CD4-positive, alpha-beta T cell (primary cell): ENCODE data around the gene PTPN9. TPM values are rescaled to one million over a fixed set of nuclear protein-coding genes. Genes with fewer than 3 reads are reported as not detected.

Experiments used
- ATAC-seq: fragments of 200-7000 bp; cut with Tn5 transposase; one replicate; pipeline ENCODE4 v1.10.0; 2022; ENCODE audit warnings: mild to moderate bottlenecking; ENCODE audit not compliant: poor library complexity
- CTCF ChIA-PET: fragments of 350-600 bp; sonication (Branson Sonifier 250); formaldehyde crosslinking; loops from one replicate; lab custom pipeline; 2021; ENCODE audit warnings: antibody characterized with exemption, inconsistent platforms; lab: Charles Lee
- POLR2A ChIA-PET: fragments of 350-600 bp; sonication (Branson Sonifier 250); formaldehyde crosslinking; loops from one replicate; lab custom pipeline; 2021; ENCODE audit warnings: antibody characterized with exemption, inconsistent platforms; lab: Charles Lee
- DNase-seq, 14 experiments: peaks; one replicate each; pipeline ENCODE4 v3.0.0-alpha.2; 2013 to 2020; ENCODE audit warnings: mixed read lengths in 2 of 14
- H3K27ac ChIP-seq, 2 donors: one replicate each; pipeline versions ENCODE4 v1.5.1 to v1.7.0; 2013; ENCODE audit warnings: low read length in 2 of 2, low read depth in 1 of 2, mild to moderate bottlenecking in 1 of 2
- H3K27me3 ChIP-seq, 2 experiments: 1 replicate in 1 of 2; 2 replicates in 1 of 2; pipeline versions ENCODE4 v1.6.1 to v1.7.0; 2013; ENCODE audit warnings: low read length in 2 of 2, control low read depth in 1 of 2, mild to moderate bottlenecking in 1 of 2, moderate library complexity in 1 of 2; ENCODE audit not compliant: insufficient read depth in 2 of 2, control insufficient read depth in 1 of 2
- H3K36me3 ChIP-seq: one replicate; pipeline ENCODE4 v1.6.1; 2013; ENCODE audit warnings: low read length, control low read depth; ENCODE audit not compliant: insufficient read depth
- H3K4me1 ChIP-seq: one replicate; pipeline ENCODE4 v1.6.1; 2013; ENCODE audit warnings: low read length, control low read depth; ENCODE audit not compliant: insufficient read depth
- H3K4me3 ChIP-seq: one replicate; pipeline ENCODE4 v1.5.1; 2013; ENCODE audit warnings: mild to moderate bottlenecking, low read length, moderate library complexity
- H3K9me3 ChIP-seq, 2 experiments: 1 replicate in 1 of 2; 2 replicates in 1 of 2; pipeline versions ENCODE4 v1.6.1 to v1.7.0; 2013; ENCODE audit warnings: low read length in 2 of 2, mild to moderate bottlenecking in 2 of 2, control low read depth in 1 of 2, moderate library complexity in 1 of 2; ENCODE audit not compliant: control insufficient read depth in 1 of 2, insufficient read depth in 1 of 2
- H3K27ac Mint-ChIP-seq: one replicate; pipeline ENCODE4 v1.8.0; 2020; ENCODE audit warnings: mixed read lengths
- H3K27me3 Mint-ChIP-seq: one replicate; pipeline ENCODE4 v1.8.0; 2021; ENCODE audit warnings: mixed read lengths
- H3K36me3 Mint-ChIP-seq: one replicate; pipeline ENCODE4 v1.8.0; 2021; ENCODE audit warnings: low read depth, mixed read lengths
- H3K4me1 Mint-ChIP-seq: one replicate; pipeline ENCODE4 v1.8.0; 2021; ENCODE audit warnings: low read depth, mixed read lengths
- H3K4me3 Mint-ChIP-seq: one replicate; pipeline ENCODE4 v1.8.0; 2020; ENCODE audit warnings: mild to moderate bottlenecking, mixed read lengths
- H3K9me3 Mint-ChIP-seq: one replicate; pipeline ENCODE4 v1.8.0; 2020; ENCODE audit warnings: mixed read lengths
- intact Hi-C, 2 experiments: fragments of 100-400 bp; cut with DNase I in 1 of 2; cut with micrococcal nuclease in 1 of 2; formaldehyde crosslinking; loops; one replicate each; pipeline versions ENCODE4 v1.15.1 to v1.9.0; 2023 to 2025; cut with DNase I, micrococcal nuclease
- polyA plus RNA-seq, 2 donors: library from polyadenylated mRNA; unstranded; fragments of 120-200 nt; gene quantifications; one replicate each; pipeline ENCODE4 v1.2.1, GENCODE V29; 2013
- total RNA-seq, 174 experiments: library from RNA in 2 of 174; stranded (reverse) in 2 of 174; gene quantifications; one replicate each; pipeline ENCODE4 v1.2.3 and lab custom pipeline; 2021 to 2026
- TF ChIP-seq, protein P1 (sequence below): fragments of 200-600 bp; IDR thresholded peaks from one replicate; pipeline ENCODE4 v1.8.0; 2022; ENCODE audit warnings: antibody characterized with exemption, mild to moderate bottlenecking

The PTPN9 gene
- total RNA-seq = 1 to 10 TPM; 8.1 to 8.2 TPM
- polyA plus RNA-seq (2013, experiment 1 of 2) = 22.1 TPM
- polyA plus RNA-seq (2013, experiment 2 of 2) = 23.4 TPM
- 12.4 to 53.2 (median 28.4) reads per million in 172 experiments for total RNA-seq (lab: John Stamatoyannopoulos, UW)

DNA sequence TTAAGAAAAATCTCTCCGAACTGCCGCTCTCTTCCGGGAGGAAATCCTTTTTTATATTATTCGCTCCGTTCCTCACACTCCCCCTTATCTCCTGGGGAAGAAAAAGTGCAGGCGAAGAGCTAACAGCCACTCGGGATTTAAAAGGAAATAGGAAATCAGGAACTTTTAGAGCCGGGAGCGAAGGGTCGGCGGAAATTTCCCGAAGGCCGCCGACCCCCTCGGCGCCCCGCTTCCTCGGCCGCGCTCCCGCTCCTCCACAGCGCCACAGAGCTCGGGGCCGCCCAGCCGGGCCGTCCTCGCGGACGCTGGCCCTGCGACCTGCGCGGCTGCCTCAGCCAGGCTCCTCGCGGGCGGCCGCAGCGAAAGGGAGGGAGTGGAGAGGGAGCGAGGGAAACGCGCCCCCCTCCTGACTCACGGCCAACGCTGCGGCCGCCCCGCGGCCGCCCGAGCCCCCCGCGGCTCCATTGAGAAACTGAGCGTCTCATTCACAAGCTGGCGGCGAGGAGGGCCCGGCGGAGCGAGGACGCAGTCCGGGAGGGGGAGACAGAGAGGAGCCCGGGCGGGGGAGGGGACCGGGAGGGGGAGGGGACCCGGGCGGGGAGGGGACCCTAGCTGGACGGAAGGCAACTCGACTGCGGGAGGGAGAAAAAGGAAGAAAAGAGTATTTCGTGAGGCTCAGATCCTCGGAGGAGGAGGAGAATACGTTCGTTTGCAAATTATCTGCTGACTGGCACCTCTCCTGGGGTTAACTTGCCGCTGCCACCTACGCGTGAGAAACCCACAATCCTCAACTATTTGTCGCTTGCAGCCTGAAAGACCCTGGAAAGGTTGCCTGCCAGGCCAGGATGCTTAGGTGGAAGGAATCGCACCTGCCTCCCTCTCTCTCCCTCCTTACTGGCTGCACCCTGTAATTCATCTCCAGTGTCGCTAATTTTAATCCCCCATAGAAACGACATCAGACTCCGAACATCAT lies at the start of gene PTPN9:
Gene PTPN9 (minus strand): TSS at position 368 of the 973 bp plus-strand sequence. CDS start 539 bp downstream, outside the sequence.
- no peaks in the 10 kb centered on the region for H3K9me3 ChIP-seq
- POLR2A ChIA-PET = interaction anchor here (0.7 to 2.8 kb wide), 15 partner anchors 8 to 211 kb away, joined by 3 to 59 read pairs (median 4); partner anchors contain the start of genes IMP3, MAN2C1, SIN3A and SNUPN
- CTCF ChIA-PET = interaction anchor here (0.8 to 2.7 kb wide), 6 partner anchors 12 to 127 kb away, joined by 4 to 15 read pairs (median 8); partner anchors contain the start of genes IMP3, SIN3A, SNUPN and SNX33
- intact Hi-C loops = loop anchor here (2.0 to 10.0 kb wide), 3 partner anchors 28 to 62 kb away; partner anchors contain the start of genes IMP3 (in 2 of the 2) and SNUPN (in 1 of the 2)
- H3K27me3 ChIP-seq = no peaks in the 10 kb centered on the region
- H3K27ac ChIP-seq = peak within 1 kb of the TSS; percentile 50 to 70
- Mint-ChIP-seq H3K27me3 (no peaks in the 10 kb centered on the region), H3K4me1 (peaks cover 26% of the 10 kb centered on the region), H3K4me3 (peak within 1 kb of the TSS; percentile 97), H3K9me3 (no peaks in the 10 kb centered on the region), H3K27ac (peak within 1 kb of the TSS; percentile 82), H3K36me3 (peaks cover 11% of the 10 kb centered on the region)
- ATAC-seq (peak; percentile 82), DNase-seq (peak; percentile 46 to 82 (median 64))
- H3K4me1 ChIP-seq = peaks cover 22% of the 10 kb centered on the region
- no peaks in the 10 kb centered on the region for H3K36me3 ChIP-seq
- peak within 1 kb of the TSS; percentile 79 for H3K4me3 ChIP-seq
- TF ChIP-seq, protein P1, sequence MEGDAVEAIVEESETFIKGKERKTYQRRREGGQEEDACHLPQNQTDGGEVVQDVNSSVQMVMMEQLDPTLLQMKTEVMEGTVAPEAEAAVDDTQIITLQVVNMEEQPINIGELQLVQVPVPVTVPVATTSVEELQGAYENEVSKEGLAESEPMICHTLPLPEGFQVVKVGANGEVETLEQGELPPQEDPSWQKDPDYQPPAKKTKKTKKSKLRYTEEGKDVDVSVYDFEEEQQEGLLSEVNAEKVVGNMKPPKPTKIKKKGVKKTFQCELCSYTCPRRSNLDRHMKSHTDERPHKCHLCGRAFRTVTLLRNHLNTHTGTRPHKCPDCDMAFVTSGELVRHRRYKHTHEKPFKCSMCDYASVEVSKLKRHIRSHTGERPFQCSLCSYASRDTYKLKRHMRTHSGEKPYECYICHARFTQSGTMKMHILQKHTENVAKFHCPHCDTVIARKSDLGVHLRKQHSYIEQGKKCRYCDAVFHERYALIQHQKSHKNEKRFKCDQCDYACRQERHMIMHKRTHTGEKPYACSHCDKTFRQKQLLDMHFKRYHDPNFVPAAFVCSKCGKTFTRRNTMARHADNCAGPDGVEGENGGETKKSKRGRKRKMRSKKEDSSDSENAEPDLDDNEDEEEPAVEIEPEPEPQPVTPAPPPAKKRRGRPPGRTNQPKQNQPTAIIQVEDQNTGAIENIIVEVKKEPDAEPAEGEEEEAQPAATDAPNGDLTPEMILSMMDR = peak; percentile 66

DNA sequence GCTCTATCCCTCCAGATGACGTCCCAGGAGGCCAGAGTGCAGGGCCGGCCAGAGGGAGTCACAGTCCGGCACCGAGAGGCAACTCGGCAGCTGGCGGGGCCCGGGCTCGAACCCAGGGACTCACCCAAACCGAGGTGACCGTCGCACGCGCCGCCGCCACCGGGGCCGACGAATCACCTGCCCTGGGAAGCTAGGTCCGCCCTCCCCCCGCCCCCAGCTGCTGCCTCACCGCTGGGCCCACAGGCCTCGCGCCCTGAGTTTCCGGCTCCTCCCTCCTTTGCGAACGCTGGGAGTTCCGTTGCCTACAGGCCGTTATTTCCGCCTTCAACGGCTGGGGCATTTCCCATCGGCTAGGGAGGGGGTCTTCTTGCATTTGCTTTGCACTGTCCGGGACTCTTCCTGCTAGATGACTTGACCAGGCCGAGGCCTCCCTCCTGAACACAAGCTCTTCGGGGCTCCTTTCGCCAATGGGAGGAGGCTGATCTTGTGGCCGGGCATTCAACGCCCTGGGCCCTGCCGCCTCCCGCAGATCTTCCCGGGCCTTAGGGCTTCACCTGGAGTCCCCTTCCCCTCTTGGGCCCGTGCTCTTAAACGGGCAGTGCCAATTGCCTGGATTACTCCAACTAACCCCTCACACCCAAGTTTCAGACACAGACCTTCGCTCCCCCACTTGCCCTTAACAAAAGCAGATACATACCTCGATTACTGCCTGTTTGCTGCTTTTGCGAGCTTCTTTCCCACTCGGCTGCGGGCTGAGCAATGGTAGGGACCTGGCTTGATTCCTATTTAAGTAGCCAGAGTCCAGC lies 46.6 kb upstream of the PTPN9 start, which contains the start of gene SNUPN:
Gene SNUPN (minus strand): TSS at position 184 of the 806 bp plus-strand sequence. CDS start 4,674 bp downstream, outside the sequence.
- H3K36me3 Mint-ChIP-seq = peaks cover 25% of the 10 kb centered on the region
- peaks cover 31% of the 10 kb centered on the region for H3K4me1 ChIP-seq
- H3K4me1 Mint-ChIP-seq = peaks cover 29% of the 10 kb centered on the region
- H3K27me3 Mint-ChIP-seq = no peaks in the 10 kb centered on the region
- H3K36me3 ChIP-seq = peaks cover under 1% of the 10 kb centered on the region
- intact Hi-C loops = loop anchor here (1.0 to 10.0 kb wide), 12 partner anchors 15 to 1799 kb away; partner anchors contain the start of genes IMP3 (in 2 of the 2), COX5A (in 1 of the 2), HMG20A (in 1 of the 2) and MAN2C1 (in 1 of the 2)
- ATAC-seq (peak; percentile 92), DNase-seq (peak; percentile 86 to 97 (median 92))
- H3K4me3 ChIP-seq = peak within 1 kb of the TSS; percentile 100
- ChIA-PET CTCF (interaction anchor here (1.1 to 2.6 kb wide), 4 partner anchors 14 to 171 kb away, joined by 3 to 18 read pairs (median 7); partner anchors contain the start of genes IMP3 and PTPN9), POLR2A (interaction anchor here (0.6 to 4.4 kb wide), 18 partner anchors 9 to 631 kb away, joined by 3 to 231 read pairs (median 6); partner anchors contain the start of genes C15orf39, IMP3, MAN2C1 and PPCDC)
- peak within 1 kb of the TSS; percentile 90 for H3K27ac Mint-ChIP-seq
- peak within 1 kb of the TSS; percentile 95 for H3K27ac ChIP-seq
- TF ChIP-seq, protein P1 = no peak
- H3K9me3 Mint-ChIP-seq = no peaks in the 10 kb centered on the region
- peak within 1 kb of the TSS; percentile 92 for H3K4me3 Mint-ChIP-seq
- H3K27me3 ChIP-seq = no peaks in the 10 kb centered on the region
- no peaks in the 10 kb centered on the region for H3K9me3 ChIP-seq
